ENCODE data around the gene UGT2B10.

- no peak for TF ChIP-seq ZNF699 (CRISPR knock-in tag; IDR thresholded peaks at IDR 0.05; ENCODE audit: insufficient replicate concordance)
- TF ChIP-seq SMAD4 (CRISPR knock-in tag; conservative IDR thresholded peaks at IDR 0.05): no peak
- no peak for TF ChIP-seq POLR2A (conservative IDR thresholded peaks at IDR 0.05)
- no peak for TF ChIP-seq ZNF609 (CRISPR knock-in tag; IDR thresholded peaks at IDR 0.05; ENCODE audit: borderline replicate concordance)
- no peak for TF ChIP-seq ZNF263 (CRISPR knock-in tag; IDR thresholded peaks at IDR 0.05; ENCODE audit: borderline replicate concordance)
- TF ChIP-seq MTA2 (IDR thresholded peaks at IDR 0.05; ENCODE audit: low read depth): no peak
- no peak for TF ChIP-seq SRSF9 (IDR thresholded peaks at IDR 0.05; ENCODE audit: borderline replicate concordance, low read depth, low read length)
- TF ChIP-seq ZBTB7A (IDR thresholded peaks at IDR 0.05; ENCODE audit: borderline replicate concordance, control insufficient read depth, low read depth, low read length): no peak
- TF ChIP-seq RBBP5 (IDR thresholded peaks at IDR 0.05; ENCODE audit: borderline replicate concordance, insufficient read depth, low read length, poor library complexity, severe bottlenecking): no peak
- TF ChIP-seq SP2 (IDR thresholded peaks at IDR 0.05; ENCODE audit: extremely low read depth, low read depth, low read length, poor library complexity, severe bottlenecking): no peak
- TF ChIP-seq TOE1 (IDR thresholded peaks at IDR 0.05; ENCODE audit: borderline replicate concordance): no peak
- TF ChIP-seq TOE1 (CRISPR knock-in tag; IDR thresholded peaks at IDR 0.05; ENCODE audit: borderline replicate concordance, low read depth): no peak
- TF ChIP-seq HDAC6 (IDR thresholded peaks at IDR 0.05; ENCODE audit: low read depth, low read length): no peak
Measured at GRCh38 chr4:68773699-68774098, 42.1 kb upstream of the UGT2B10 start.
